Transverse colon (tissue), 4 donors: ENCODE measurements around the gene TGM3. TPM values are rescaled to one million over a fixed set of nuclear protein-coding genes. Genes with fewer than 3 reads are reported as not detected.
"Not testable (repeated sequence)": the region's sequence is repeated elsewhere in the genome, so short reads cannot be mapped to it uniquely, and the experiment has no call there.

Experiments used
- DNase-seq: peaks from one replicate; pipeline ENCODE4 v3.0.0-alpha.2; 2019
- H3K27ac ChIP-seq, 4 donors: fragments of 200-600 bp; sonication (generic); 2 replicates each; pipeline ENCODE4 v1.5.1; 2016 to 2018; ENCODE audit warnings: inconsistent platforms in 4 of 4
- H3K27me3 ChIP-seq: fragments of 200-600 bp; sonication (generic); 2 replicates; pipeline ENCODE4 v1.5.1; 2017; ENCODE audit warnings: inconsistent platforms
- H3K36me3 ChIP-seq, 4 donors: fragments of 200-600 bp; sonication (generic); 2 replicates each; pipeline ENCODE4 v1.5.1; 2017 to 2019; ENCODE audit warnings: inconsistent platforms in 4 of 4
- H3K4me1 ChIP-seq, 4 donors: fragments of 200-600 bp; sonication (generic); 2 replicates each; pipeline ENCODE4 v1.5.1; 2017 to 2020; ENCODE audit warnings: inconsistent platforms in 4 of 4
- H3K4me3 ChIP-seq, 4 donors: fragments of 200-600 bp; sonication (generic); 1 replicate in 1 of 4; 2 replicates in 3 of 4; pipeline versions ENCODE4 v1.5.1 to v1.6.1; 2017 to 2019; ENCODE audit warnings: inconsistent platforms in 4 of 4
- H3K9me3 ChIP-seq, 2 donors: fragments of 200-600 bp; sonication (generic); 2 replicates each; pipeline ENCODE4 v1.5.1; 2017 to 2019; ENCODE audit warnings: inconsistent platforms in 2 of 2
- EP300 ChIP-seq: sonication (generic); formaldehyde crosslinking; IDR thresholded peaks from one replicate; pipeline ENCODE4 v1.6.1; 2017; ENCODE audit warnings: antibody characterized with exemption, low read depth
- POLR2A ChIP-seq: fragments of 450-650 bp; IDR thresholded peaks from one replicate; pipeline ENCODE4 v1.6.1; 2016; ENCODE audit warnings: antibody characterized with exemption, mild to moderate bottlenecking, moderate library complexity
- POLR2AphosphoS5 ChIP-seq, 3 donors: sonication (generic); formaldehyde crosslinking; IDR thresholded peaks; one replicate each; pipeline ENCODE4 v1.6.1; 2016; ENCODE audit warnings: antibody characterized with exemption in 3 of 3
- WGBS, 2 donors: methylation state at CpG; one replicate each; pipeline ENCODE4 v1.1.5; 2018; ENCODE audit warnings: low coverage in 1 of 2; 5-methylcytosine and 5-hydroxymethylcytosine counted together
- in situ Hi-C, 4 donors: fragments of 200-750 bp; cut with MboI; loops; one replicate each; pipeline versions ENCODE4 v1.15.0 to v1.15.1; 2017; ENCODE audit warnings: low sequenced_read_pairs in 3 of 4, low pct_ligation_motif_present in 1 of 4, low pct_unique_long_range_greater_than_20kb in 1 of 4
- intact Hi-C: fragments of 100-400 bp; cut with DNase I; formaldehyde crosslinking; loops from one replicate; pipeline ENCODE4 v1.15.1; 2023; ENCODE audit warnings: low total_unique reads
- total RNA-seq, 4 donors: library from RNA; depleted of rRNA; stranded (reverse); fragments of >200 nt; gene quantifications; one replicate each; pipeline ENCODE4 v1.1.0, GENCODE V29; 2016
- TF ChIP-seq, protein P1 (sequence below), 5 experiments: fragments of 200-600 bp in 3 of 5; fragments of 450-650 bp in 2 of 5; sonication (generic) in 3 of 5; IDR thresholded peaks; 1 replicate in 2 of 5; 2 replicates in 3 of 5; pipeline ENCODE4 v1.5.1; 2016 to 2017; ENCODE audit warnings: antibody characterized with exemption in 5 of 5, inconsistent platforms in 3 of 5, mild to moderate bottlenecking in 2 of 5, moderate library complexity in 1 of 5

Gene TGM3
- total RNA-seq, 4 donors from 2014 or later, result 0.14 TPM; not detected in 3

DNA sequence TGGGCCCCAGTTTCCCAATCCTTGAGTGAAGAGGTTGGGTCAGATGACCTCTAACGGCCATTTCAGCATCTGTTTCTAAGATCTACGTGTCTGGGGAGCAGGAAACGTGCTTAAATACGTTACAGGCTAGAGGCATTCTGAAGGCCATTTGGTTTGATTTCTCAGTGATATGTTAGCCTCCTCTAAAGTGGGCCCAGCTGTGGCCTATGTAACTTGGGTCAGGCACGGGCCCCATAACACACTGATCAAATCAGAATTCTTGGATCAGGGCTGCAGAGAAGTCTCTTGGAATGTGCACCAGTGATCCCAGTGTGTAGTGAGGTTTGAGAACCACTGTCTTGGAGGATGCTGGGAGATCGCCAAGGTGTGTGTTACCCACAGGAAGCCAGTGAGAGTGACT is 36.1 kb upstream of the TGM3 start:
- no peak for DNase-seq
- intact Hi-C loops, result no loop called here
- WGBS, 2 donors, result 83% methylated on average over 6 of the region's 6 CpGs; no CpG with 5 or more reads in 1 of the 2 donors
- H3K9me3 ChIP-seq, result no peaks in the 10 kb centered on the region
- no peak overlapping the region for H3K4me3 ChIP-seq
- in situ Hi-C loops, result no loop called here
- no peak for TF ChIP-seq EP300
- TF ChIP-seq POLR2AphosphoS5 (IDR thresholded peaks at IDR 0.05), result no peak
- TF ChIP-seq, protein P1, sequence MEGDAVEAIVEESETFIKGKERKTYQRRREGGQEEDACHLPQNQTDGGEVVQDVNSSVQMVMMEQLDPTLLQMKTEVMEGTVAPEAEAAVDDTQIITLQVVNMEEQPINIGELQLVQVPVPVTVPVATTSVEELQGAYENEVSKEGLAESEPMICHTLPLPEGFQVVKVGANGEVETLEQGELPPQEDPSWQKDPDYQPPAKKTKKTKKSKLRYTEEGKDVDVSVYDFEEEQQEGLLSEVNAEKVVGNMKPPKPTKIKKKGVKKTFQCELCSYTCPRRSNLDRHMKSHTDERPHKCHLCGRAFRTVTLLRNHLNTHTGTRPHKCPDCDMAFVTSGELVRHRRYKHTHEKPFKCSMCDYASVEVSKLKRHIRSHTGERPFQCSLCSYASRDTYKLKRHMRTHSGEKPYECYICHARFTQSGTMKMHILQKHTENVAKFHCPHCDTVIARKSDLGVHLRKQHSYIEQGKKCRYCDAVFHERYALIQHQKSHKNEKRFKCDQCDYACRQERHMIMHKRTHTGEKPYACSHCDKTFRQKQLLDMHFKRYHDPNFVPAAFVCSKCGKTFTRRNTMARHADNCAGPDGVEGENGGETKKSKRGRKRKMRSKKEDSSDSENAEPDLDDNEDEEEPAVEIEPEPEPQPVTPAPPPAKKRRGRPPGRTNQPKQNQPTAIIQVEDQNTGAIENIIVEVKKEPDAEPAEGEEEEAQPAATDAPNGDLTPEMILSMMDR (IDR thresholded peaks at IDR 0.05), result no peak
- TF ChIP-seq POLR2A, result no peak
- peaks cover 0 to 3% (median 0%) of the 10 kb centered on the region in 4 donors for H3K4me1 ChIP-seq
- no peak overlapping the region for H3K27ac ChIP-seq
- H3K27me3 ChIP-seq, result no peaks in the 10 kb centered on the region
- H3K36me3 ChIP-seq, result no peaks in the 10 kb centered on the region

DNA sequence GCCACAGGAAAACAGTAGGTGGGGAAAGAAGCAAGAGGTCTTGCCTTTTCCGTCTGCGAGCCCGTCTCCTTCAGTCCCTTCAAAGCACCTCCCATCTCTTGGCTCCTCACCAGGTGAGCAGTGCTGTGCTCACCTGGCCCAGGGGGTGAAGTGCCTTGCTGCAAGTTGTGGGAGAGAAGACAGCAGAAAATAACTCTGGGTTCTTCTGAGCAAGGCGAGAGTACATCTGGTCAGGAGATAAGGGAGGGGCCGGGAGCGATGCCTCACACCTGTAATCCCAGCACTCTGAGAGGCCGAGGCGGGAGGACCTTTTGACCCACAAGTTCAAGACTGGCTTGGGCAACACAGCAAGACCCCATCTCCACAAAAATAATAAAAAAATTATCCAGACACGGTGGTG is 35.6 kb upstream of the TGM3 start:
- Histone ChIP-seq H3K27ac (no peak overlapping the region), H3K4me1 (peaks cover 0 to 3% (median 0%) of the 10 kb centered on the region in 4 donors), H3K4me3 (no peak overlapping the region), H3K27me3 (no peaks in the 10 kb centered on the region), H3K36me3 (no peaks in the 10 kb centered on the region), H3K9me3 (no peaks in the 10 kb centered on the region)
- TF ChIP-seq EP300 (no peak), POLR2A (no peak), POLR2AphosphoS5 (IDR thresholded peaks at IDR 0.05) (no peak)
- WGBS, 2 donors, result 81 to 91% methylated on average over 5 to 9 of the region's 9 CpGs
- in situ Hi-C loops, result no loop called here
- DNase-seq, result no peak
- intact Hi-C loops, result no loop called here

DNA sequence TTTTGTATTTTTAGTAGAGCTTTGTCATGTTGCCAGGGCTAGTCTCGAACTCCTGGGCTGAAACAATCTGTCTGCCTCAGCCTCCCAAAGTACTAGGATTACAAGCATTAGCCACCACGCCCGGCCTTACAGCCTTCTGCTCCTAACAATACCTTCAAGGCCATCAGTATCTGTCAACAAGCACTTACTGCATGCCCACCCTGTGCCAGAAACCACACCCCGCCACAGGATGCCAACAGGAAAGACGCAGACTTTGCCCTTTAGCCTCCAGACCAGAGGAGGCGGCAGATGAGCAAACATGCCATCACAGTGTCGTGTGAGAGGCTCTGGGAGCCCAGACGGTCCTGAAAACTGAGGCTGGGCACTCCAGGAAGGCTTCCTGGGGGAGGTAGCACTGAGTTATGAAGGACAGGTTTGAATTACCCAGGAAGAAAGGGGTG is 34.7 kb upstream of the TGM3 start:
- H3K36me3 ChIP-seq, result no peaks in the 10 kb centered on the region
- DNase-seq, result peak; percentile 81
- peak overlapping the region in 1 of 4 donors; percentile 50 for H3K27ac ChIP-seq
- no peak overlapping the region for H3K4me3 ChIP-seq
- H3K27me3 ChIP-seq, result no peaks in the 10 kb centered on the region
- 27 to 35% methylated on average over 2 to 8 of the region's 8 CpGs for WGBS, 2 donors
- TF ChIP-seq EP300 (no peak), POLR2AphosphoS5 (IDR thresholded peaks at IDR 0.05) (peak in 2 of 3 donors; percentile 48 to 54)
- H3K9me3 ChIP-seq, result no peaks in the 10 kb centered on the region
- peaks cover 0 to 3% (median 0%) of the 10 kb centered on the region in 4 donors for H3K4me1 ChIP-seq
- in situ Hi-C loops (no loop called here), intact Hi-C loops (no loop called here)

DNA sequence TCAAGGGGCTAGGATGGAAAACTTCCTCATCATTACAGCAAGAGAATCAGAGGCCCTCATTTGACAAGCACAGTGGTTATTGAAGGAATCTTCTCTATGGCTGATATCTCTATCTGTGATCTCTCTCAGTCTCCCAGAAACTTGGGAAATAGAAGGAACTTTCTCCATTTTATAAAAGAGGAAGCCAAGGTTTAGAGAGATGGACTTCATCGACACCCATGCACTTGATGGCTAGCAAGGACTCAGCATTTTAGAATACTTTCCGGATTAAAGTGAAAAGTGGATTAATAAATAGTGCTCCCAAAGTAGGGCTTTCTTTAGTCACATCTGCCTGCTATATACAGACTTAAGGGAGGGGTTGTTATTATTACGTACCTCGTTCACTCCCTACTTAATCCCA is 34.2 kb upstream of the TGM3 start:
- 83 to 89% methylated on average over 4 of the region's 4 CpGs for WGBS, 2 donors
- Histone ChIP-seq H3K27ac (peak overlapping the region in 1 of 4 donors; percentile 50), H3K36me3 (no peaks in the 10 kb centered on the region), H3K27me3 (no peaks in the 10 kb centered on the region), H3K4me1 (peaks cover 0 to 3% (median 0%) of the 10 kb centered on the region in 4 donors), H3K9me3 (no peaks in the 10 kb centered on the region), H3K4me3 (no peak overlapping the region)
- DNase-seq, result no peak
- intact Hi-C loops (no loop called here), in situ Hi-C loops (no loop called here)
- TF ChIP-seq POLR2AphosphoS5 (IDR thresholded peaks at IDR 0.05), result no peak
- TF ChIP-seq POLR2A, result no peak
- TF ChIP-seq EP300, result no peak

DNA sequence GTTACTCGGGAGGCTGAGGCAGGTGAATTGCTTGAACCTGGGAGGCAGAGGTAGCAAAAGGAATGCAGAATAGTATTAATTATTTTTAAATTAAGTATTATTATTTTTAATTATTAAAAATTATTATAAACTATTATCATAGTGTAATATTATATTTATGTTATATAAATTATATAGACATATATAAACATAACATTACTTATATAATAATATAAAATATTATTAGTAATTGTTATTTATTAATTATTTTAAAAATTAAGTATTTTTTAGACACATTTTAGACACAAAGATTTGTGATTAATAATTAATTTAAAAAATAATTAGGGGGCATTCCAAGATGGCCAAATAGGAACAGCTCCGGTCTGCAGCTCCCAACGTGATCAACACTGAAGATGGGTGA is 31.7 kb upstream of the TGM3 start:
- Histone ChIP-seq H3K27ac (peak overlapping the region in 1 of 4 donors; percentile 46), H3K27me3 (no peaks in the 10 kb centered on the region), H3K4me1 (peaks cover 0 to 3% (median 0%) of the 10 kb centered on the region in 4 donors), H3K9me3 (no peaks in the 10 kb centered on the region), H3K4me3 (no peak overlapping the region), H3K36me3 (no peaks in the 10 kb centered on the region)
- intact Hi-C loops (no loop called here), in situ Hi-C loops (no loop called here)
- no peak for DNase-seq
- TF ChIP-seq POLR2A (no peak), EP300 (no peak), POLR2AphosphoS5 (IDR thresholded peaks at IDR 0.05) (no peak)
- TF ChIP-seq, protein P1 (IDR thresholded peaks at IDR 0.05), result no peak
- 91 to 96% methylated on average over 3 of the region's 3 CpGs for WGBS, 2 donors

DNA sequence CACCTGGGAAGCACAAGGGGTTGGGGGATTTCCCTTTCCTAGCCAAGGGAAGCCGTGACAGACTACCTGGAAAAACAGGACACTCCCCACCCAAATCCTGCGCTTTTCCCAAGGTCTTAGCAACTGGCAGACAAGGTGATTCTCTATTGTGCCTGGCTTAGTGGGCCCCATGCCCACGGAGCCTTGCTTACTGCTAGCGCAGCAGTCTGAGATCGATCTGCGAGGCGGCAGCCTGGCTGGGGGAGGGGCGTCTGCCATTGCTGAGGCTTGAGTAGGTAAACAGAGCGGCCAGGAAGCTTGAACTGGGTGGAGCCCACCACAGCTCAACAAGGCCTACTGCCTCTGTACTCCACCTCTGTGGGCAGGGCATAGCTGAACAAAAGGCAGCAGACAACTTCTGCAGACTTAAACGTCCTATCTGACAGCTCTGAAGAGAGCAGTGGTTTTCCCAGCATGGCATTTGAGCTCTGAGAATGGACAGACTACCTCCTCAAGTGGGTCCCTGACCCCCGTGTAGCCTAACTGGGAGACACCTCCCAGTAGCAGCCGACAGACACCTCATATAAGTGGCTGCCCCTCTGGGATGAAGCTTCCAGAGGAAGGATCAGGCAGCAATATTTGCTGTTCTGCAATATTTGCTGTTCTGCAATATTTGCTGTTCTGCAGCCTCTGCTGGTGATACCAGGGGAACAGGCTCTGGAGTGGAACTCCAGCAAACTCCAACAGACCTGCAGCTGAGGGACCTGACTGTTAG is 31.0 kb upstream of the TGM3 start:
- in situ Hi-C loops, H3K4me1 ChIP-seq, H3K4me3 ChIP-seq, H3K36me3 ChIP-seq, intact Hi-C loops, H3K9me3 ChIP-seq, H3K27me3 ChIP-seq: not testable (repeated sequence)
- peak overlapping the region in 2 of 4 donors; percentile 28 to 46 for H3K27ac ChIP-seq
- DNase-seq, result peak; percentile 56
- WGBS, 2 donors, result 55% methylated on average over 11 of the region's 12 CpGs; no CpG with 5 or more reads in 1 of the 2 donors
